HG03135 (cell line): Measurements from ENCODE around the gene SNAPIN.

ENCODE experiments used
- ATAC-seq: cut with Tn5 transposase; IDR thresholded peaks from one replicate; pipeline ENCODE4 v1.9.1; 2021; ENCODE audit warnings: mild to moderate bottlenecking, moderate library complexity; ENCODE audit not compliant: unreplicated experiment

Gene SNAPIN

DNA sequence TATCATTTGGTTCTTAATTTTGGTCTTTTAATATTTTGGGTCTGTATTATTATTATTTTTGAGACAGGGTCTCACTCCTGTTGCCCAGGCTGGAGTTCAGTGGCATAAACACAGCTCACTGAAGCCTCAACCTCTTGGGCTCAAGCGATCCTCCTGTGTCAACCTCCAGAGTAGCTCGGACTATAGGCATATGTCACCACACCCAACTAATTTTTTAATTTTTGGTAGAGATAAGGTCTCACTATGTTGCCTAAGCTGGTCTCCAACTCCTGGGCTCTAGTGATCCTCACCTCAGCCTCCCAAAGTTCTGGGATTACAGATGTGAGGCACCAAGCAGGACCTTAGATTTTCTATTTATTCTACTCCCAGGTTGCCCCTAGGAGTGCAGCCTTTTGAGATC, 15.0 kb downstream of the SNAPIN start:
- no peak for ATAC-seq

DNA sequence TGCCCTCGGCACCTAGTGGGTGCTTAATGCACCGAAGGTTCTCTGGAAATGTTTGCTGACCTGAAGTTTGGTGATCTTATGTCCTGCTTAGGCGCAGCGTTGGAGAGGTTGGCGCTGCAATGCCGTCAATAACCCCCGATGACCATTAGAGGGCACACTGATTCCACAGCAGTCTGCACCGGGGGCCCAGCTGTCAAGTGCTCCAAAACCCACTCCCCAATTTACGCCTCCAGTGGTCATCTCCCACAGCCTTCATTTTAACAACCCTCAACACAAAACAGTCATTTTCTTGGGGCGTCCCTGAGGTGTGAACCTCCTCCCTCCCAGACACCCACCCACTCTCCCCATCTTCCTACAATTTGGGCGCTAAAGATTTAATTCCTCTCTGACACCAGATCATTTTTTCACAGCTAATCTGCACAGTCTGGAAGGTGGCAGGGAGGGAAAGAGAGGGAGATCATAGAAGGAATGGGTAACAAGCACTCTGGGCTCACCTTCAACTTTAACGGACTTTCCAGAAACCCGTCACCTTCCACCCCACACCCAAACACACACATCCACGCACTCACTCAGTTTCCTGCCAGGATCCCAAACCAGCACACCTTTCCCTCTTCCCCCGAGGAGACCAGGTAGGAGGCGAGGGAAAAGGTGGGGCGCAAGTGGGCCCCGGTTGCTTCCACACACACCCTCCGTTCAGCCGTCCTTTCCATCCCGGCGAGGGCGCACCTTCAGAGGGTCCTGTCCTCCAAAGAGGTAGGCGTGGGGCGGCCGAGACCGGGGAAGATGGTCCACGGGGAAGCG, 19.4 kb downstream of the SNAPIN start:
- ATAC-seq: no peak

DNA sequence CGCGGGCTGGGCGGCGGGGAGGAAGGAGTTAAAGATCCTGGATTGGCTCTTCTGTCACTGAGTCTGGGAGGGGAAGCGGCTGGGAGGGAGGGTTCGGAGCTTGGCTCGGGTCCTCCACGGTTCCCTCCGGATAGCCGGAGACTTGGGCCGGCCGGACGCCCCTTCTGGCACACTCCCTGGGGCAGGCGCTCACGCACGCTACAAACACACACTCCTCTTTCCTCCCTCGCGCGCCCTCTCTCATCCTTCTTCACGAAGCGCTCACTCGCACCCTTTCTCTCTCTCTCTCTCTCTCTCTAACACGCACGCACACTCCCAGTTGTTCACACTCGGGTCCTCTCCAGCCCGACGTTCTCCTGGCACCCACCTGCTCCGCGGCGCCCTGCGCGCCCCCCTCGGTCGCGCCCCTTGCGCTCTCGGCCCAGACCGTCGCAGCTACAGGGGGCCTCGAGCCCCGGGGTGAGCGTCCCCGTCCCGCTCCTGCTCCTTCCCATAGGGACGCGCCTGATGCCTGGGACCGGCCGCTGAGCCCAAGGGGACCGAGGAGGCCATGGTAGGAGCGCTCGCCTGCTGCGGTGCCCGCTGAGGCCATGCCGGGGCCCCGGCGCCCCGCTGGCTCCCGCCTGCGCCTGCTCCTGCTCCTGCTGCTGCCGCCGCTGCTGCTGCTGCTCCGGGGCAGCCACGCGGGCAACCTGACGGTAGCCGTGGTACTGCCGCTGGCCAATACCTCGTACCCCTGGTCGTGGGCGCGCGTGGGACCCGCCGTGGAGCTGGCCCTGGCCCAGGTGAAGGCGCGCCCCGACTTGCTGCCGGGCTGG, 20.2 kb downstream of the SNAPIN start, which contains the start of gene NPR1:
TSS of gene NPR1 (plus strand) at position 170 of the 818 bp plus-strand sequence. CDS start at position 591, 421 bp downstream.
- ATAC-seq: no peak

DNA sequence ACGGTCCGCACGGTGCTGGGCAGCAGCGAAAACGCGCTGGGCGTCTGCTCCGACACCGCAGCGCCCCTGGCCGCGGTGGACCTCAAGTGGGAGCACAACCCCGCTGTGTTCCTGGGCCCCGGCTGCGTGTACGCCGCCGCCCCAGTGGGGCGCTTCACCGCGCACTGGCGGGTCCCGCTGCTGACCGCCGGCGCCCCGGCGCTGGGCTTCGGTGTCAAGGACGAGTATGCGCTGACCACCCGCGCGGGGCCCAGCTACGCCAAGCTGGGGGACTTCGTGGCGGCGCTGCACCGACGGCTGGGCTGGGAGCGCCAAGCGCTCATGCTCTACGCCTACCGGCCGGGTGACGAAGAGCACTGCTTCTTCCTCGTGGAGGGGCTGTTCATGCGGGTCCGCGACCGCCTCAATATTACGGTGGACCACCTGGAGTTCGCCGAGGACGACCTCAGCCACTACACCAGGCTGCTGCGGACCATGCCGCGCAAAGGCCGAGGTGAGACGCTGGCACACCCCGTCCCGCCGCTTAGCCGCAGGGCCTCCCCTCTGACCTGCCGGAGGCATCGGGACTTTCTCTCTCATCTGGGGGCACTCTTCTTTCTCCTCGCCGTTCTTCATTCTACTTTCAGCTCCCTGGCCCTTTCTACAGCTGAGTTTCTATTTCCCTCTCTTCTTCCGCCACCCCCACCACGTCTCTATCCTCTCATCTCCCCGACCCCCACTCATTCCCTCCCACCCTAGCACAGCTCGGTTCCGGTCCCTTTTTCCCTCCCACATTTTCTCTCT, 21.0 kb downstream of the SNAPIN start:
- no peak for ATAC-seq

DNA sequence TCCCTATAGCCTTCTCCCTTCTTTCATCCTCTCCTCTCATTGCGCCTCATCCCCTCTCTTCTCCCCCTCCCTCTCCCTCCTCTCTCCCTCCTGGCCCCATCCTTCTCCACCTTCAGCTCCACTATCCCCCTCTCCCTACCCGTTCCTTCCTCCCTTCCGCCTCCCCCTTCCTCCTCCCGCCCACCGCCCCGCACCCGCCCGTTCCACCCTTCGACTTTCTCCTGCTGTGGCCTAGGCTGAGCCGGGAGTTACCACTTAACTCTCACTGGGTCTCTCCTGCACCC, 21.6 kb downstream of the SNAPIN start:
- no peak for ATAC-seq

DNA sequence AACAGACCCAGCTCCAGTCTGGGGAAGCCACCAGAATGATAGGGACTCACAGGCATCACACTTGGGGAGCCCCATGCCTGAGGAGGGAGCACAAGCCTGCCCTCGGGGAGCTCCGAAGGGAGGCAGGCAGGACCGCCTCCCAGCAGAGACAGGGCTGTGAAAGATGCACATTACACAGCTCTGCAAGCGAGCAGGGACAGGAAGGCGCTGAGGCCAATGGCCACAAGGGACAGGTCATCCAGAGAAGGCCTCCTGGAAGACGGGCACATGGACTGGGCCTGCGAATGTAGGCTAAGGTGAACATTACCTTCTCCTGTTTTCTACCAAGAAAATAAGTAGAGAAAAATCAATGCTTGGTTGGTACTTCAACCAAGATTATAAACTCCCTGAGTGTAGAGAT, 24.2 kb downstream of the SNAPIN start:
- ATAC-seq: no peak

DNA sequence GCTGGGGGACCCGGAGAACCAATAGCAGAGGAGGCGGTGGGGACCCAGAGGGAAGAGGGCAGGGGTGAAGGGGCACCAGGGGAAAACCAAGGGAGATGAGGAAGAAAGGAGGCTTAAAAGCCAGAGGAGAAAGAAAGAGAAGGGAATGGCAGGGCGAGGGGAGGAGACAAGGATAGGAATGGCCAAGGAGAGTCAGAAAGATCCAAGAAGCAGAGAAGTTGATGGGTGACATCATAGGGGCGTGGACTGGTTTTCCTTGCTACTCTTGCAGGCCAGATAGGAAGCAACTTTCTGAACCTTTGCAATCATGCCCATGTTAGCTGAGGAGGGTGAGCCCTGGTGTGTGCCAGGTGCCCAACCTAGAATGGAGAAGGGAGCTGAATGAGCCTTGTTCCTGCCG, 25.4 kb downstream of the SNAPIN start:
- ATAC-seq: no peak

DNA sequence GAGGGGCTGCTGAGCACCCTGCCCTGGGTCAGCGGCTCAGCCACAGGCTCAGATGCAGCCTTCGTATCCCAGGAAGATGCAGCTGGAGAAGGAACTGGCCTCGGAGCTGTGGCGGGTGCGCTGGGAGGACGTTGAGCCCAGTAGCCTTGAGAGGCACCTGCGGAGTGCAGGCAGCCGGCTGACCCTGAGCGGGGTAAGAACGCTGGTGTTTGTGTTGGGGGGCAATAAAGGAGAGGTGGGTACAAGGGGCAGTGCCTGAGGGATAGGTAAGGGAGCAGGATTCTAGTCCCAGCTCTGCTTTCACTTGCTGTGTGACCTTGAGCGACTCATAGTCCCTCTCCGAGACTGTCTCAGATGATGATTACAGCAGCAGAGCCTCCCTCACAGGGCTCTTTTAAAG, 26.4 kb downstream of the SNAPIN start:
- no peak for ATAC-seq

DNA sequence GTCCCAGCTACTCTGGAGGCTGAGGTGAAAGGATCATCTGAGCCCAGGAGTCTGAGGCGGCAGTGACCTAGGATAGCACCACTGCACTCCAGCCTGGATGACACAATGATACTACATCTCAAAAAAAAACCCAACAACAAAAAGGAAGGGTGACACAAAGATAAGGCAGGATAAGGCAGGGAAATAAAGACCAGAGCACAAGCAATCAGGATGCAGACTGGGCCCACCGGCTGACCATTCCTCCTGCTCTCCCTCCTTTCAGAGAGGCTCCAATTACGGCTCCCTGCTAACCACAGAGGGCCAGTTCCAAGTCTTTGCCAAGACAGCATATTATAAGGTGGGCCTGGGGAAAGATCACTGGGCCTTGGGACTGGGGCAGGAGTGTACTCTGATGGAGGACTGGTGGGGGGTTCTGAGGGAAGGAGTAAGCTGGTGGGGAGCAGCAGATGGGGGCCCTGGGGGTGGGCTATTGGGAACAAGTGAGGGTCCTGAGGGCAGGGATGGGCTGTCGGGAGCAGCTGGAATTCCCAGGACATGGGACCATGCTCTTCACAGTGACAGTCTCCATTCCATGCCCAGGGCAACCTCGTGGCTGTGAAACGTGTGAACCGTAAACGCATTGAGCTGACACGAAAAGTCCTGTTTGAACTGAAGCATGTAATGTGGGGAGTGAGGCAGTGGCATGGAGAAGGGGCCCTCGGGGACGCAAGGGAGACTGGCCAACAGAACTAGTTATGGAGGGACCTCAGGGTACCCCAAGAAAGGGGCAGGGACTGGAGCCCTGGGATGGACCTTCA, 27.2 kb downstream of the SNAPIN start:
- no peak for ATAC-seq

DNA sequence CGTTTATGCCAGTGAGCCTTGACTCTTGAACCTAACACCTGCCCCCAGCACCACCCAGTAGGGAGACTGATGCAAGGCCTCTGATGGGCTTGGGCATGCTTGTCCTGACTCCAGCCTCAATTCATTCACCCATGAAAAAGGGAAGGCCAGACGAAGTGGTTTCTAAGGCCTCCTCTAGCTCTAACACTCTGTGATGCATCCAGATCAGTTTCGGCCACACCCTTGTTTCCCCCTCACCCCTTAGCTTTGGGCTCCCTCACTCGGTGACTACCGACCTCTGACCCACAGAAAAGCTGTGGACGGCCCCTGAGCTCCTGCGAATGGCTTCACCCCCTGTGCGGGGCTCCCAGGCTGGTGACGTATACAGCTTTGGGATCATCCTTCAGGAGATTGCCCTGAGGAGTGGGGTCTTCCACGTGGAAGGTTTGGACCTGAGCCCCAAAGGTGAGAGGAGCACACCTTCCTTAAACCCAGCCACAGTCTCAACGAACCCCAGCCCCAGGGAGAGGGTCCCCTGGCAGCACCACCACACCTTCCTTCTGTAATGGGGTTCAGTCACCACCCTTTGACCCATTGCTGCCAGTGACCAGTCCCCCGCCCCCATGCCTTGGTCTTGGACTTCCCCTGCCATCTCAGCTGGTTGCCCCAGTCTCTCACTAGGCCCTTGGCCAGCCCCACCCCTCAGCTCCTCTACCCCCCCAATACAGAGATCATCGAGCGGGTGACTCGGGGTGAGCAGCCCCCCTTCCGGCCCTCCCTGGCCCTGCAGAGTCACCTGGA, 29.0 kb downstream of the SNAPIN start:
- ATAC-seq: no peak

DNA sequence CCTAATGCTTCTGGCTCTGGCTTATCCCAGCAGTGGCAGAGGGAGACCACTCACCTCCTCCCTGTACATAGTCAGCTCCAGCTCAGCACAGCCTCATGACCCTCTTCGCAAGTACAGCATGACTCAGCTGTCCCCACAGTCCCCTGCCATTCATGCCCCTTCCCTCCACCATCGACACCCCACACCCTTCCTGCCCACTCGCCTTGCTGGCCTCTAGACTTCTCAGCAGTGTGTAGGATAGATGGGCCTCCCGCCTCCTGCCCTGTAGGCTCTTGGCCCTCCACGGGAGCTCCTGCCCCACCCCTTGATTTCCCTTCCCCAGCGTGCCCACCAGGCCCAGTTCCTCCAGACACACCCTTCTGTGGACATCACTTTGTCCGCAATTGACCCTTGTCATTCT, 29.8 kb downstream of the SNAPIN start:
- ATAC-seq: no peak

DNA sequence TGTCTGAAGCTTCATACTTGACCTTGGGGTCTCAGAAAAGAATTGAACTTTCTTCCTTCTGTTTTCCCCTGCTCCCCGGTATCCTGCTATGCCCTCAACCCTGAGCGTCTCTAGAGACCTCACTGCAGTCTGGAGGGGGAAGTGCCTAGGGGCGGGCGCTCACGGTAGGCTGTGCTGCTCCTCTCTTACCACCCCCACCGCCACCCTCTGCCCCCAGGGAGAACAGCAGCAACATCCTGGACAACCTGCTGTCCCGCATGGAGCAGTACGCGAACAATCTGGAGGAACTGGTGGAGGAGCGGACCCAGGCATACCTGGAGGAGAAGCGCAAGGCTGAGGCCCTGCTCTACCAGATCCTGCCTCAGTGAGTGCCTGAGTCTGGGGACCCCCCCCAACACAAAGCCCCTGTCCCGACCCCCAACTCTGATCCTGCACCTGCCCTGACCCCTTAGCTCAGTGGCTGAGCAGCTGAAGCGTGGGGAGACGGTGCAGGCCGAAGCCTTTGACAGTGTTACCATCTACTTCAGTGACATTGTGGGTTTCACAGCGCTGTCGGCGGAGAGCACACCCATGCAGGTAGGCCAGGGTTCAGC, 30.3 kb downstream of the SNAPIN start:
- ATAC-seq: no peak

DNA sequence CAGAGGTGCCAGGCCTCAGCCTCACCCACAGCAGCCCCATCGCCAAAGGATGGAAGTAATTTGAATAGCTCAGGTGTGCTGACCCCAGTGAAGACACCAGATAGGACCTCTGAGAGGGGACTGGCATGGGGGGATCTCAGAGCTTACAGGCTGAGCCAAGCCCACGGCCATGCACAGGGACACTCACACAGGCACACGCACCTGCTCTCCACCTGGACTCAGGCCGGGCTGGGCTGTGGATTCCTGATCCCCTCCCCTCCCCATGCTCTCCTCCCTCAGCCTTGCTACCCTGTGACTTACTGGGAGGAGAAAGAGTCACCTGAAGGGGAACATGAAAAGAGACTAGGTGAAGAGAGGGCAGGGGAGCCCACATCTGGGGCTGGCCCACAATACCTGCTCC, 35.0 kb downstream of the SNAPIN start:
- ATAC-seq: no peak

DNA sequence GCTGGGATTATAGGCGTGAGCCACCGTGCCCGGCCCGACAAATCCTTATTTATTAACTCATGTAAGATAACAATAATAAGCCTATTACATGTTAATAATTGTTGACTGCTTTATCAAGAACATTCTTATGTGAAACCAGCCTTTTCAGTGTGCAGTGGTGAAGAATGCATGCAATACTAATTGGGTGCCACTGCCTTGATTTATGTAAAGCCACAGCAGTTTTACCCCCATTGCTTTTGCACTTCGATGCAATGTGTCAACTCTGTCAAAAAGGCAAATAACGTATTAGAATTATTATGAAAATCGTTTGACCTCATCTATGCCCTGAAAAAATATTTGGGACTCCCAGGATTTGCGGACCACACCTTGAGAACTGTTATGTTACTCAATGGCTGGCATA, 38.2 kb downstream of the SNAPIN start:
- ATAC-seq: no peak

DNA sequence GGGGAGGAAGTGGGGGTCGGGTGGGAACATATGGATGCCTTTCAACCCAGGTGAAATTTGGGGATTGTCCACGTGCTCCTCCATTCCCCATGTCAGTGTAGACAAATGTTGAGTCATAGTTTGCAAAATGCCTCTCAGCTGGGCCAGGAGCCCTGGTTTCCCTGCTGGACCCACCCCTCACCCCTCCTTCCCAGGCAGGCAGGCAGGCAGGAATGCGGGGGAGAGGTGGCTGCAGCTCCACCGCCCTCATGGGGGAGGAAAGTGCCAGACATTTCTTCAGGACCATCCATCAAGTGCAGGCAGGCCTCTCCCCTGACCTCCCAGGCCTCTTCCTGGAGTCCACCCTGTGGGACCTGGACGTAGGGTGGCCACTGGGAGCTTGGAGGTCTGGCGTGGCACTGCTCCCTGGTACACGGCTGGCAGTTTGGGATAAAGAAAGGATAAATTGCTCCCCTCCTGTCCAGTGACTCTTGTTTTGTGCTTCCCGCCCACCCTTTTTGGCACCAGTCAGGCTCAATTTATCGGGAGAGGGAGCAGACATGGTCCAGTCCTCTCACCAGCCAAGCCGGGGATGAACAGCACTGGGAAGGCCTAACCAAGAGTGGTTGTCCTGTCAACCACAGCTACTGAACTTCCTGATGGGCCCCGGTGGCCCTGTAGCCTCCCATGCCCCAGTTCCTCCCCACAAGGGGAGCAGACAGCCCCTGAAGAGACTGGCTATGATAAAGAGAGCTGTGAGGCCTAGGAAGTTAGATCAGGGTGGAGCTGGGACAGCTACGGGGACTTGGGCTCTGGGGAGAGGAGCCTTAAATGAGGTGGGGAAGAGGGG, 38.9 kb downstream of the SNAPIN start:
- ATAC-seq: no peak

DNA sequence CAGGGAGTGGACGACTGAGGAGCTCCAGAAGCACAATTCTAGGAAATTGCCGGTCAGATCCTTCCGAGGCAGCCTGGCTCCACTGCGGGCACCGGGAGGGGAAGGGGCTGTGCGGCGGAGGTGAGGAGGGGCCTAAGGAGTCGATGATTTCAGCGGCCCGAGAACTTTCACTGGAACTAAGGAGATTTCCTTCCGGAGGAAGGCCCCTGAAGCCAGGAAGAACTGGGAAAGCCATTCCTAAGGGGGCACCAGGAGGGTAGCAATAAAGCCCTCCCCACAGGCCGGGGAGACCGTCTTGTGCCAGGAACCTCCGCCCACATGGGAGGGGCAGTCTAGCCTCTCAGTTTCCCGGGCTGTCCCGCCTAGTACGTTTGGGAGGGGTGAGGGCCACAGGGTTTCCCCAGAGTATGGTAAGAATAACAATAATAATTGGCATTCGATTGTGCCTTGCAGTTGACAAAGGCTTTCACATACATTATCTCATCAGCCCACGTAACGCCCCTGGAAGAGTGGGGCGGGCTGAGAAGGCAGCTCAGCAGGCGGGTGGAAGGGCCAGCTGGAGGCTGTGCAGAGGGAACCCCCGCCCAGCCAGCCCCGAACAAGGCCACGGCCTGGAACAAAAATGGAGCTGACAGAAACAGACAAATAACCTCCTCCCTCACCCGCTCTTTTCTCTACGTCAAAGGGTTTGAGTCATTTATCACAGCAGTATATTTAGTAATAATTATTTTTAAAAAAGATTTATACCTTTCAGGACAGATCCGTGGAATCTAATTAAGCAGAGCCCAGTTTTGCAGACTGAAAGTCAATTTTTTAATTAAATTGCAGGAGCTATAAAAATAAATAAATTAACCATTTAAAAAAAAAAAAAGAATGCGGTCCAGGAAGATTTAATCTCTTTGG, 39.8 kb downstream of the SNAPIN start:
- ATAC-seq: no peak

DNA sequence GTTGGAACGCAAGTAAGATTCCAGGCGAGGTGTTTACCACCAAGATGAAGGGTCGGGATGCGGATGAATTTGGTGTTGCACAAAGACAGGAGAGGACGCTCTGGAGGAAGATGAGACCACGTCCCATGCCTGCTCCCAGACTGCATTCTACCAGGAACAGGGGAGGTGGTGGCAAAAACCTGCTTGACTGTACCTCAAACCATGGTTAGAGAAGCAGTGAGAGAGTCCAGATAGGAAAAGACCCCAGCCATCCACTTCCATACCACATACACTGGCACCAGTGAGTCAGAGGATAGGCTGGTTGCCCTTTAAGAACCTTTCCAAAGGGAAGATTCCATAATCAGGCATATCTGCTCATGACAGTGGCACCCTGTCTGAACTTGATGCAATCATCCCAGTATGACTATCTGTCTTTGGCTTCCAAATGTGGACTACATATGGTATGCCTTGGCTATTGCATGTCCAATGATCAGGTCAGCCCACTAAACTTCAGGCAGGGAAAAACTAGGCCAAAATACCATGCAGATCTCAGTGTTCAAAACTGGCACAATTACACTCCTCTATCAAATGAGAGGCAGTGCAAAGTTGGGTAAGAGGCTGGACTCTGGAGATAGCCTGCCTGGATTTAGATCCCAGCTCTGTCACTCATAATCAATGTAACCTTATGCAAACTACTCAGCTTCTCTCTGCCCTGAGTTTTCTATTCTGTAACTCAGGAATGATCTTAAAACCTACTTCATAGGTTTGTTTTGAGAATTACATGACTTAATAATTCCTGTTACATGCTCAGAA, 40.6 kb downstream of the SNAPIN start:
- ATAC-seq: no peak
